Measurements from ENCODE around the gene ESRRA.
"Not testable (repeated sequence)": the region's sequence is repeated elsewhere in the genome, so short reads cannot be mapped to it uniquely, and the experiment has no call there.

The ESRRA gene

GRCh38 chr11:64321026-64321425 is 15.7 kb downstream of the ESRRA start:
- Histone ChIP-seq H3K9me3 (ENCODE audit: control insufficient read depth, insufficient read depth, low read length) (no peaks in the 10 kb centered on the region), H3K4me1 (ENCODE audit: control insufficient read depth, insufficient read depth, low read length) (peaks cover 4% of the 10 kb centered on the region), H3K27ac (ENCODE audit: low read length) (no peak overlapping the region), H3K36me3 (ENCODE audit: control insufficient read depth, insufficient read depth, low read length) (peaks cover 14% of the 10 kb centered on the region), H3K4me3 (ENCODE audit: low read length) (no peak overlapping the region), H3K27me3 (ENCODE audit: control insufficient read depth, insufficient read depth, low read length) (no peaks in the 10 kb centered on the region)
- WGBS (ENCODE audit: insufficient coverage, insufficient read length) = no CpG with 5 or more reads among the region's 5 CpGs
- no peak for DNase-seq (ENCODE audit: low read depth, low spot score)

DNA sequence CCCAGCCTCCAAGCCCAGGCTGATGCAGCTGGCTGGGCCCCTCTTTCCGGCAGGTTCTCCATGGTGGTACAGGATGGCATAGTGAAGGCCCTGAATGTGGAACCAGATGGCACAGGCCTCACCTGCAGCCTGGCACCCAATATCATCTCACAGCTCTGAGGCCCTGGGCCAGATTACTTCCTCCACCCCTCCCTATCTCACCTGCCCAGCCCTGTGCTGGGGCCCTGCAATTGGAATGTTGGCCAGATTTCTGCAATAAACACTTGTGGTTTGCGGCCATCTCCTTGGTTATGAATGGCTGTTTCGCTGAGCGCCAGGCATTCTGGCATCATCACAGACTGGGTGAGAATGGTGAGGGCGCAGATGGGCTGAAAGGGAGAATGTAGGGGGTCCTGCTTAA is 16.2 kb downstream of the ESRRA start:
- H3K4me1 ChIP-seq (ENCODE audit: control insufficient read depth, insufficient read depth, low read length) = peaks cover 4% of the 10 kb centered on the region
- H3K27ac ChIP-seq (ENCODE audit: low read length) = no peak overlapping the region
- no peak for DNase-seq (ENCODE audit: low read depth, low spot score)
- no peaks in the 10 kb centered on the region for H3K9me3 ChIP-seq (ENCODE audit: control insufficient read depth, insufficient read depth, low read length)
- no peak overlapping the region for H3K4me3 ChIP-seq (ENCODE audit: low read length)
- H3K36me3 ChIP-seq (ENCODE audit: control insufficient read depth, insufficient read depth, low read length) = peaks cover 14% of the 10 kb centered on the region
- WGBS (ENCODE audit: insufficient coverage, insufficient read length) = no CpG with 5 or more reads among the region's 5 CpGs
- H3K27me3 ChIP-seq (ENCODE audit: control insufficient read depth, insufficient read depth, low read length) = no peaks in the 10 kb centered on the region

- WGBS (ENCODE audit: insufficient coverage, insufficient read length) = no CpG with 5 or more reads among the region's 7 CpGs
- H3K27ac ChIP-seq (ENCODE audit: low read length) = no peak overlapping the region
These were observed 17.6 kb downstream of the ESRRA start for GRCh38 chr11:64322925-64323260.

GRCh38 chr11:64323373-64323772 is 18.0 kb downstream of the ESRRA start:
- Histone ChIP-seq H3K4me3 (ENCODE audit: low read length) (no peak overlapping the region), H3K27ac (ENCODE audit: low read length) (no peak overlapping the region), H3K4me1 (ENCODE audit: control insufficient read depth, insufficient read depth, low read length) (peaks cover 4% of the 10 kb centered on the region), H3K36me3 (ENCODE audit: control insufficient read depth, insufficient read depth, low read length) (peaks cover 14% of the 10 kb centered on the region), H3K9me3 (ENCODE audit: control insufficient read depth, insufficient read depth, low read length) (no peaks in the 10 kb centered on the region), H3K27me3 (ENCODE audit: control insufficient read depth, insufficient read depth, low read length) (no peaks in the 10 kb centered on the region)
- DNase-seq (ENCODE audit: low read depth, low spot score) = no peak
- no CpG with 5 or more reads among the region's 5 CpGs for WGBS (ENCODE audit: insufficient coverage, insufficient read length)

More at GRCh38 chr11:64322925-64323260, 17.6 kb downstream of the ESRRA start:
- DNase-seq (ENCODE audit: low read depth, low spot score) = no peak
- no peak overlapping the region for H3K4me3 ChIP-seq (ENCODE audit: low read length)
- H3K27me3 ChIP-seq (ENCODE audit: control insufficient read depth, insufficient read depth, low read length) = no peaks in the 10 kb centered on the region
- H3K4me1 ChIP-seq (ENCODE audit: control insufficient read depth, insufficient read depth, low read length) = peaks cover 4% of the 10 kb centered on the region
- peaks cover 14% of the 10 kb centered on the region for H3K36me3 ChIP-seq (ENCODE audit: control insufficient read depth, insufficient read depth, low read length)
- no peaks in the 10 kb centered on the region for H3K9me3 ChIP-seq (ENCODE audit: control insufficient read depth, insufficient read depth, low read length)

- DNase-seq (ENCODE audit: low read depth, low spot score); H3K27ac ChIP-seq (ENCODE audit: low read length); H3K4me3 ChIP-seq (ENCODE audit: low read length); H3K27me3 ChIP-seq (ENCODE audit: control insufficient read depth, insufficient read depth, low read length); H3K4me1 ChIP-seq (ENCODE audit: control insufficient read depth, insufficient read depth, low read length); H3K9me3 ChIP-seq (ENCODE audit: control insufficient read depth, insufficient read depth, low read length): not testable (repeated sequence)
- no CpG with 5 or more reads among the region's 4 CpGs for WGBS (ENCODE audit: insufficient coverage, insufficient read length)
- H3K36me3 ChIP-seq (ENCODE audit: control insufficient read depth, insufficient read depth, low read length) = peaks cover 14% of the 10 kb centered on the region
These were observed 18.7 kb downstream of the ESRRA start for GRCh38 chr11:64323984-64324383.

DNA sequence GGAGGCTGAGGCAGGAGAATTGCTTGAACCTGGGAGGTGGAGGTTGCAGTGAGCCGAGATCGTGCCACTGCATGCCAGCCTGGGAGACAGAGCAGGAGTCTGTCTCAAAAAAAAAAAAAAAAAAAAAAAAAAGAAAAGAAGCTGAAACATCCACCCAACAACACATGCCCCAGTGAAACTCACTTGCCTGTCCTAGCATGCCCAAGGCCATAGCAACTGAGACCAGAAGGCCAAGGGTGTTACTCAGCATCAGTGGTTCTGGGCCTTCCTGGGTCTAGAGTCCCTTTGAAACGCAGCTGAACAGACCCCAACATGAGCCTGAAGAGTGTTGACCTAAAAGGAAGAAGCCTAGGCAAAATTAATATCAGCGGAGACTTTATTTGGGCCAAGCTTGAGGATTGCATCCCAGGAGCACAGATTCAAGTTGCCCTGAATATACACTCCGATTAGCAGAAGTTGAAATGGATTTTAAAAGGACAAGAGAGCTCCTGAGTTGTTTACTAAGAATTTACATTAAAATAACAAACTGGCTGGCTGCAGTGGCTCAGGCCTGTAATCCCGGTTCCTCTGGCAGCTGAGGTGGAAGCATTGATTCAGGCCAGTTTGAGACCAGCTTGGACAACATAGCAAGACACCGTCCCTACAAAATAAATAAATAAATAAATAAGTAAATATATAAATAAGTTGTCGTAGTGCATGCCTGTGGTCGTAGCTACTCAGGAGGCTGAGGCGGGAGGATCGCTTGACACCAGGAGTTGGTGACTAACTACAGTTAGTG is 19.6 kb downstream of the ESRRA start:
- DNase-seq (ENCODE audit: low read depth, low spot score) = no peak
- peaks cover 14% of the 10 kb centered on the region for H3K36me3 ChIP-seq (ENCODE audit: control insufficient read depth, insufficient read depth, low read length)
- no peaks in the 10 kb centered on the region for H3K27me3 ChIP-seq (ENCODE audit: control insufficient read depth, insufficient read depth, low read length)
- no peaks in the 10 kb centered on the region for H3K9me3 ChIP-seq (ENCODE audit: control insufficient read depth, insufficient read depth, low read length)
- H3K4me1 ChIP-seq (ENCODE audit: control insufficient read depth, insufficient read depth, low read length) = peaks cover 1% of the 10 kb centered on the region; the same call in 1 of the 2 replicates
- no CpG with 5 or more reads among the region's 11 CpGs for WGBS (ENCODE audit: insufficient coverage, insufficient read length)
- H3K4me3 ChIP-seq (ENCODE audit: low read length) = no peak overlapping the region
- no peak overlapping the region for H3K27ac ChIP-seq (ENCODE audit: low read length)

DNA sequence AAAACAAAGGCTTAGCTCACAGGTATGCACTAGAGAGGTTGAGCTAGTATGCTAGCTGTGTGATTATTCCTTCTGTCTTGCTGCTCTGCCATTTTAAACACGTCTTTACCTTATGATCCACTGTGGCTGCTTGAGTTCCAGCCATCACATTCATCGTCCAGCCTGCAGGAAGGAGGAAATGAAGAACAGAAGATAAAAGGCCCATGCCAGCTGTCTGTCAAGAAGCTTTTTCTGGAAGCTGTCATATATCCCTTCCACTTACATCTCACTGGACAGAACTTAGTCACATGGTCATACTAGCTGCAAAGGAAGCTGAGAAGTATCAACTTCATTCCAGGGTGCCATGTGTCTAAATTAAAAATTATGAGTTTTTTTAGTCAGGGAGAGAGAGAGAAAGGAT is 22.1 kb downstream of the ESRRA start:
- Histone ChIP-seq H3K27ac (ENCODE audit: low read length) (no peak overlapping the region), H3K4me1 (ENCODE audit: control insufficient read depth, insufficient read depth, low read length) (peaks cover 4% of the 10 kb centered on the region), H3K4me3 (ENCODE audit: low read length) (no peak overlapping the region), H3K9me3 (ENCODE audit: control insufficient read depth, insufficient read depth, low read length) (no peaks in the 10 kb centered on the region), H3K27me3 (ENCODE audit: control insufficient read depth, insufficient read depth, low read length) (no peaks in the 10 kb centered on the region), H3K36me3 (ENCODE audit: control insufficient read depth, insufficient read depth, low read length) (peaks cover 3% of the 10 kb centered on the region)
- no peak for DNase-seq (ENCODE audit: low read depth, low spot score)
- no CpG with 5 or more reads among the region's 2 CpGs for WGBS (ENCODE audit: insufficient coverage, insufficient read length)

DNA sequence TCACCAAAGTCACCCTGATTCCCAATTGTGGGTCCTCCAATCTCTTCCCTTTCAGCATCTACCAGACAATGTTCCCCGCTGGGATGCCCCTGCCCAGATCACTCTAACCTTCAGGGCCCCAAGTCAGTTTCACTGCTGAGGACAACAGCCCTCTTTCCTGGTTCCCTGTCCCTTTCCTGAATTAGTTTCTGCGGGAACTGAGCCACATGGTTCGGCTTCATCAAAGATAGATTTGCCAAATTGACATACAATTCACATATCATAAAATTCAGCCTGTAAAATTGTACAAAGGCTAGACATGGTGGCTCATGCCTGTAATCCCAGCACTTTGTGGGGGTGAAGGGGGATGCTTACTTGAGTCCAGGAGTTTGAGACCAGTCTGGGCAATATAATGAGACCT is 22.7 kb downstream of the ESRRA start:
- Histone ChIP-seq H3K27ac (ENCODE audit: low read length) (no peak overlapping the region), H3K9me3 (ENCODE audit: control insufficient read depth, insufficient read depth, low read length) (no peaks in the 10 kb centered on the region), H3K4me1 (ENCODE audit: control insufficient read depth, insufficient read depth, low read length) (peaks cover 4% of the 10 kb centered on the region), H3K36me3 (ENCODE audit: control insufficient read depth, insufficient read depth, low read length) (no peaks in the 10 kb centered on the region; the same call in 1 of the 2 replicates), H3K4me3 (ENCODE audit: low read length) (no peak overlapping the region), H3K27me3 (ENCODE audit: control insufficient read depth, insufficient read depth, low read length) (no peaks in the 10 kb centered on the region)
- no peak for DNase-seq (ENCODE audit: low read depth, low spot score)
- no CpG with 5 or more reads among the region's 3 CpGs for WGBS (ENCODE audit: insufficient coverage, insufficient read length)

GRCh38 chr11:64330888-64331287 is 25.6 kb downstream of the ESRRA start:
- Histone ChIP-seq H3K9me3 (ENCODE audit: control insufficient read depth, insufficient read depth, low read length) (no peaks in the 10 kb centered on the region), H3K36me3 (ENCODE audit: control insufficient read depth, insufficient read depth, low read length) (no peaks in the 10 kb centered on the region), H3K27me3 (ENCODE audit: control insufficient read depth, insufficient read depth, low read length) (no peaks in the 10 kb centered on the region), H3K4me3 (ENCODE audit: low read length) (no peak overlapping the region), H3K4me1 (ENCODE audit: control insufficient read depth, insufficient read depth, low read length) (peaks cover 3% of the 10 kb centered on the region; the same call in 1 of the 2 replicates), H3K27ac (ENCODE audit: low read length) (no peak overlapping the region)
- no CpG with 5 or more reads among the region's 11 CpGs for WGBS (ENCODE audit: insufficient coverage, insufficient read length)
- DNase-seq (ENCODE audit: low read depth, low spot score) = no peak

- no peak for DNase-seq (ENCODE audit: low read depth, low spot score)
- Histone ChIP-seq H3K4me1 (ENCODE audit: control insufficient read depth, insufficient read depth, low read length) (peaks cover 3% of the 10 kb centered on the region; the same call in 1 of the 2 replicates), H3K4me3 (ENCODE audit: low read length) (no peak overlapping the region), H3K27me3 (ENCODE audit: control insufficient read depth, insufficient read depth, low read length) (no peaks in the 10 kb centered on the region), H3K9me3 (ENCODE audit: control insufficient read depth, insufficient read depth, low read length) (no peaks in the 10 kb centered on the region), H3K36me3 (ENCODE audit: control insufficient read depth, insufficient read depth, low read length) (no peaks in the 10 kb centered on the region), H3K27ac (ENCODE audit: low read length) (no peak overlapping the region)
- 100% methylated on average over 3 of the region's 20 CpGs for WGBS (ENCODE audit: insufficient coverage, insufficient read length)
These were observed 26.4 kb downstream of the ESRRA start for GRCh38 chr11:64331569-64332371.
